Cardiac fibroblast (primary cell): ENCODE measurements around the gene KCNG1.

Experiments used
- DNase-seq, 2 donors: peaks; one replicate each; pipeline versions ENCODE4 v3.0.0 to v3.0.0-alpha.2; 2010; ENCODE audit warnings: low read depth in 2 of 2
- H3K4me3 ChIP-seq, 2 donors: replicated peaks in 1 of 2; 1 replicate in 1 of 2; 2 replicates in 1 of 2; pipeline ENCODE4 v1.5.1; 2011; ENCODE audit warnings: low read depth in 2 of 2, low read length in 2 of 2, mild to moderate bottlenecking in 2 of 2, moderate library complexity in 1 of 2
- TF ChIP-seq, protein P1 (sequence below): IDR thresholded peaks from one replicate; pipeline ENCODE4 v1.5.1; 2011; ENCODE audit warnings: low read depth, mild to moderate bottlenecking, low read length, inconsistent platforms

KCNG1 gene

GRCh38 chr20:50957276-50957675 is 65.6 kb downstream of the KCNG1 start:
- TF ChIP-seq, protein P1, sequence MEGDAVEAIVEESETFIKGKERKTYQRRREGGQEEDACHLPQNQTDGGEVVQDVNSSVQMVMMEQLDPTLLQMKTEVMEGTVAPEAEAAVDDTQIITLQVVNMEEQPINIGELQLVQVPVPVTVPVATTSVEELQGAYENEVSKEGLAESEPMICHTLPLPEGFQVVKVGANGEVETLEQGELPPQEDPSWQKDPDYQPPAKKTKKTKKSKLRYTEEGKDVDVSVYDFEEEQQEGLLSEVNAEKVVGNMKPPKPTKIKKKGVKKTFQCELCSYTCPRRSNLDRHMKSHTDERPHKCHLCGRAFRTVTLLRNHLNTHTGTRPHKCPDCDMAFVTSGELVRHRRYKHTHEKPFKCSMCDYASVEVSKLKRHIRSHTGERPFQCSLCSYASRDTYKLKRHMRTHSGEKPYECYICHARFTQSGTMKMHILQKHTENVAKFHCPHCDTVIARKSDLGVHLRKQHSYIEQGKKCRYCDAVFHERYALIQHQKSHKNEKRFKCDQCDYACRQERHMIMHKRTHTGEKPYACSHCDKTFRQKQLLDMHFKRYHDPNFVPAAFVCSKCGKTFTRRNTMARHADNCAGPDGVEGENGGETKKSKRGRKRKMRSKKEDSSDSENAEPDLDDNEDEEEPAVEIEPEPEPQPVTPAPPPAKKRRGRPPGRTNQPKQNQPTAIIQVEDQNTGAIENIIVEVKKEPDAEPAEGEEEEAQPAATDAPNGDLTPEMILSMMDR = no peak
- H3K4me3 ChIP-seq = peak overlapping the region; percentile 90 to 96
- DNase-seq = peak; percentile 34 to 49

- no peak for DNase-seq
- TF ChIP-seq, protein P1 = no peak
- H3K4me3 ChIP-seq = no peak overlapping the region
Observed at GRCh38 chr20:50953821-50954220, 69.1 kb downstream of the KCNG1 start.
